Endometrial microvascular endothelial cells (primary cell): ENCODE data around the gene LARP1B. TPM values are rescaled to one million over a fixed set of nuclear protein-coding genes. Genes with fewer than 3 reads are reported as not detected.
"Not testable (repeated sequence)": the region's sequence is repeated elsewhere in the genome, so short reads cannot be mapped to it uniquely, and the experiment has no call there.

Source experiments
- in situ Hi-C: cut with HindIII; loops from 2 replicates; pipeline ENCODE4 v1.10.0; 2017; ENCODE audit warnings: low sequenced_read_pairs, low pct_unique_long_range_greater_than_20kb; ENCODE audit errors: inconsistent ontology term
- total RNA-seq: library from RNA; depleted of rRNA; stranded (reverse); fragments of >200 nt; gene quantifications from one replicate; pipeline ENCODE4 v1.2.3, GENCODE V29; 2015; ENCODE audit errors: inconsistent ontology term

Gene LARP1B
- total RNA-seq, 1 donor from 2014 or later, result 14.5 TPM

DNA sequence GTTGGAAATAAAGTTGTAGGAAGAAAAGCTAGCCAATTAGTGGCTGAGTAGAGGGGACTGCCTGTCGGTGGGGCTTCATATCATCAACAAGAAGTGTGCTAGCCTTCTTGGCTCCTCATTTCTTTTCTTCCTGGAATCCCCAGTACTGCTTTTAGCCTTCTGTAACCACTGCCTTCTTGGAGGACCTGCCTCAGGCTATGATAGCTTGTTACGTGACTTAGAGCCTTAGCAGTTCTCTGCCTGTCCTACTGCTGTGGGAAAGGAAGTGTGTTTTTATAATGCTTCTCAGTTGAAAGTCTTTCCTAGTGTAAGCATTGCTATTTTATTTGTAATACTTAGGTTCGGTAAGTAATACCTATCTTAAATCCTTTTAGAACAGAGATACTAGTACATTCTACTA is 61.9 kb downstream of the LARP1B start:
- in situ Hi-C loops, result no loop called here

DNA sequence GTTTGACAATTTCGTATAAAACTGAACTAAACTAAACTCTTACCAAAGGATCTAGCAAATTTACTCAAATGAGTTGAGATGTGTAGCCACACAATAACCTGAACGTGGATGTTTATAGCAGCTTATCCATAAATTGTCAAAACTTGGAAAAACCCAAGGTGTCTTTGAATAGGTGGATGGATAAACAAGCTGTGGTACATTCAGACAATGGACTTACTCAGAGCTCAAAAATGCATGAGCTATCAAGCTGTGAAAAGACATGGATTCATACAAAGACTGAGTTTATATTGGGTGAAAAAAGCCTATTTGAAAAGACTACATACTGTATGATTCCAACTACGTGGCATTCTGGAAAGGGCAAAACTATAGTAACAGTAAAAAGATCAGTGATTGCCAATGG is 69.5 kb downstream of the LARP1B start:
- in situ Hi-C loops, result no loop called here

DNA sequence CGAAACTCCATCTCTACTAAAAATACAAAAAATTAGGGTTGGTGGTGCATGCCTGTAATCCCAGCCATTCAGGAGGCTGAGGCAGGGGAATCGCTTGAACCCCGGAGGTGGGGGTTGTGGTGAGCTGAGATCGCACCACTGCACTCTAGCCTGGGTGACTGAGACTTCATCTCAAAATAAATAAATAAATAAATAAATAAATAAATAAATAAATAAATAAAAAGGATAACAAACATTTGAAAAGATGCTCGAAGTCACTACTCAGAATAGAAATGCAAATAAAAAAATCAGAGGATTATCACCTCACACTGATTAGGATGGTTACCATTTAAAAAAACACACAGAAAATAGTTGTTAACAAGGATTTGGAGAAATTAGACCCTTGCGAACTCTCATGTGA is 73.8 kb downstream of the LARP1B start:
- in situ Hi-C loops, result no loop called here

DNA sequence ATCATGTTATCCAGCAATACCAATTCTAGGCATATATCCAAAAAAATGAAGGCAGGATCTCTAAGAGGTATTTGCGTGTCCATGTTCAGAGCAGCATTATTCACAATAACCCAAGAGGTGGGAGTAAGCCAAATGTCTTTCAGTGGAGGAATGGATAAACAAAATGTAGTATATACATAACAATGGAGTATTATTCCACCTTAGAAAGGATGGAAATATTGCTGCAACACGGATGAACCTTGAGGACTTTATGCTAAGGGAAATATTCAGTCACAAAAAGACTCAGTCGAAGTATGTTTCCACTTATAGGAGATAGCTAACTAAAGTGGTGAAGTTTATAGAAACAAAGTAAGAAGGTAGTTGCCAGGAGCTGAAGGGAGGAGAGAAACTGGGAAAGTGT is 74.3 kb downstream of the LARP1B start:
- in situ Hi-C loops, result no loop called here

DNA sequence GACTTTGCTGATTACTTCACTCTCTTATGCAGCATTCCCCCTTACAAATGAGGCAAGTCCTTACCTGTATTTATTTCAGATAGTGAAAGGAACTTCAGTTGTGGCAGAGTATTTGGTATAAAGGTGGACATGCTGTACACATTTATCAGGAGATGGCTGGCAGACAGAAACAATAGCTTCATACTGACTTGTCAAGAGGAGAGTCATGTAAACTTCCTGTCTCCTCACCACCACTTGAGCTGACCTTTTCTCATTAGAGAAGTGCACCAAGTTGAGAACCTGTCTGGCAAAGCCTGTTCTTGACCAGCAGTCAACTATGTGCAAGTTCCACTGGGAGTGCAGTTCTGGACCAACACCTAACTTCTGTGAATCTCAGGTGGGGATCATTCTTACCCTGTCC is 80.8 kb downstream of the LARP1B start:
- in situ Hi-C loops, result no loop called here

DNA sequence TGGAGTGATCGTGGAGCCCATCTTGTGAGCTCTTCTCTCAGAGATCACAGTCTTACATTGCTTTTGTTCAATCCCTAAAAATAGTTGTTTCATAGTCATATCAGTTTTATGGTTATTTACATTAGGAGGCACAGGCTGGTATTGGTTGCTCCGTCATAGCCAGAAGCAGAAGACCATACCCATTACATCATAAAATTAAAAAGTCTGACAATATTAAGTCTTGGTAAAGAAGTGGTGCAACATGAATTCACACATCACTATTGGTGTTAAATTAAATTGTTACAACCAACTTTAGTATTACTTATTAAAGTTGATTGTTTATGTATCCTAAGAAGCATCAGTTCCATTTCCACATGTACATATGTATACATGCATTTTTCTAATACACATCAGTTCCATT is 84.6 kb downstream of the LARP1B start:
- in situ Hi-C loops, result no loop called here

DNA sequence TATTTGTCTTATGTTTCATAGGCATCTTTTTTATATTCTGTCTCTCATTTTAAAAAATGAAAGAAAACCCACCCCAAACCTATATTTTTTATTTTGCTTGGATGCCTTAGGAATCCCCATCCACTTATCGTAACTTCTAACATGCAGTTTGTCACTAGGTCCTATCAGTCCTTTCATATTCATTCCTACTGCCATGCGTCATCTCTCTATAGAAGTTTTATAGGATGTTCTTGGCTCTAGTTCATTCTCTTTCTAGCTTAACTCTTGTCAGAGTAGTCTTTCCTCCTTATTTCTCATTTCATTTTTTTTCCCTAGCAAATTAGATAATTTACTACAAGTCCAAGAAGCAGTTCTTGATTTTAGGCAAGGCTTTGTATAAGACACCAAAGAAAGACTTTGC is 92.7 kb downstream of the LARP1B start:
- in situ Hi-C loops, result no loop called here

DNA sequence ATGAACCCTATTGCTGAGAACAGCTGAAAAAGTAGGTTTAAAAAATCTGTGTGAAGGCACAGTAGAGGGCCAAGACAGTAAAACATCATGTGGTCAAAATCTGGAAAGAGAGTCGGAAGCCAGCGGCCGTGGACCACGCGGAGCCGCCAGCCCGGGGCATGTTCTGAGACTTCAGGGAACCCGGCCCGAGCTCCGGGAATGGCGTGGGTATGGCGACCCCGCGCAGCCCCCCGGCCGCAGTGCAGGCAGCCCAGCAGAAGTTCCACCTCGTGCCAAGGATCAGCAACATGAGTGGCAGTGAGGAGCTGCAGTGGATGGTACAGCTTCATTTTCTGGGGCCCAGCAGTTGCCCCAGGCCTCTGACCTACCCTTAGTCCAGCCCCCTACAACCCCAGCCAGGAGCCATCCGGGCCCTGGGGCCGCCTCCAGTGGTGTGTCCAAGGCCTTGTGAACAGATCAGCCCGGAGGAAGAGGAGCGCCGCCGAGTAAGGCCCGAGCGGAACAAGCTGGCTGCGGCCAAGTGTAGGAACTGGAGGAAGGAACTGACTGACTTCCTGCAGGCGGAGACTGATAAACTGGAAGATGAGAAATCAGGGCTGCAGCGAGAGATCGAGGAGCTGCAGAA is 94.2 kb downstream of the LARP1B start:
- in situ Hi-C loops, result no loop called here

DNA sequence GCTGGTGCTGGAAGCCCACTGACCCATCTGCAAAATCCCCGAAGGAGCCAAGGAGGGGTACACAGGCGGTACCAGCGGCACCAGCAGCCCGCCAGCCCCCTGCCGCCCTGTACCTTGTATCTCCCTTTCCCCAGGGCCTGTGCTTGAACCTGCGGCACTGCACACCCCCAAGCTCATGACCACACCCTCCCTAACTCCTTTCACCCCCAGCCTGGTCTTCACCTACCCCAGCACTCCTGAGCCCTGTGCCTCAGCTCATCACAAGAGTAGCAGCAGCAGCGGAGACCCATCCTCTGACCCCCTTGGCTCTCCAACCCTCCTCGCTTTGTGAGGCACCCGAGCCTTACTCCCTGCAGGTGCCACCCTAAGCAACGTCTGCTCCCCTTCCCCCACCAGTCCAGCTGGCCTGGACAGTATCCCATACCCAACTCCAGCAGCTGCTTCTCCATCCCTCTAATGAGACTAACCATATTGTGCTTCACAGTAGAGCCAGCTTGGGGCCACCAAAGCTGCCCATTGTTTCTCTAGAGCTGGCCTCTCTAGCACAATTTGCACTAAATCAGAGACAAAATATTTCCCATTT is 94.9 kb downstream of the LARP1B start:
- in situ Hi-C loops, result no loop called here

DNA sequence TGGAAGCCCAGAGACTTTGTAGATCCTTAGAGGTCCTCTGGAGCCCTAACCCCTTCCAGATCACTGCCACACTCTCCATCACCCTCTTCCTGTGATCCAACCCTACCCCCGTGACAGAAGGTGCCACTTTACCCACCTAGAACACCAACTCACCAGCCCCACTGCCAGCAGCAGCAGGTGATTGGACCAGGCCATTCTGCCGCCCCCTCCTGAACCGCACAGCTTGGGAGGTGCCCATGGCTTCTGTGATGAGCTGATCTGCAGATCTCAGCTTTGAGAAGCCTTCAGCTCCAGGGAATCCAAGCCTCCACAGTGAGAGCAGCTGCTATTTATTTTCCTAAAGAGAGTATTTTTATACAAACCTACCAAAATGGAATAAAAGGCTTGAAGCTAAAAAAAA is 95.4 kb downstream of the LARP1B start:
- in situ Hi-C loops, result not testable (repeated sequence)

DNA sequence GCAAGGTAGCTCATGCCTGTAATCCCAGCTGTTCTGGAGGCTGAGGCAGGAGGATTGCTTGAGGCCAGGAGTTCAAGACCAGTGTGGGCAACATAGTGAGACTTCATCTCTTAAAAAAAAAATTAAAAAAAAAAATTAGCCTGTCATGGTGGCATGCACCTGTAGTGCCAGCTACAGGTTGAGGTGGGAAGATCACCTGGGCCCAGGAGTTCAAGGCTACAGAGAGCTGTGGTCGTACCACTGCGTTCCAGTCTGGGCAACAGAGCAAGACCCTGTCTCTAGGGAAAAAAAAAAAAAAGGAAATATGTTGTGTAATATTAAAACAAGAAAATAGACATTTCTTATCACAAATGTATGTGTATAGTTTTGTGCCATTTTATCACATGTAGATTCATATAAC is 97.8 kb downstream of the LARP1B start:
- in situ Hi-C loops, result no loop called here

DNA sequence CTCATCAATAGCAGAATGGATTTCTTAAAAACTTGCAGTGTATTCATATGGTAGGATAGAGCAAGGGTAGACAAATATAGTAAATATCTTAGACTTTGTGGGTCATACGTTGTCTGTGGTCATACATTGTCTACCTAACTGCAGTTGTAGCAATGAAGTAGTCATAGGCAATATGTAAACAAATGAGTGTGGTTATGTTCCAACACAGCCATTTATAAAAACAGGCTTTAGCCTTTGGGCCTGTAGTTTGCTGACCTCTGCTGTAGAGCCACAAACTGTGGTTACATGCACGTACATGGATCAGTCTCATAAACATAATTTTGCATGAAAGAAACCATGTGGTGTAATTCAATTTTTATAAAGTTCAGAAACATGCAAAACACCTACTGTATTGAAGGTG is 98.9 kb downstream of the LARP1B start:
- in situ Hi-C loops, result no loop called here

DNA sequence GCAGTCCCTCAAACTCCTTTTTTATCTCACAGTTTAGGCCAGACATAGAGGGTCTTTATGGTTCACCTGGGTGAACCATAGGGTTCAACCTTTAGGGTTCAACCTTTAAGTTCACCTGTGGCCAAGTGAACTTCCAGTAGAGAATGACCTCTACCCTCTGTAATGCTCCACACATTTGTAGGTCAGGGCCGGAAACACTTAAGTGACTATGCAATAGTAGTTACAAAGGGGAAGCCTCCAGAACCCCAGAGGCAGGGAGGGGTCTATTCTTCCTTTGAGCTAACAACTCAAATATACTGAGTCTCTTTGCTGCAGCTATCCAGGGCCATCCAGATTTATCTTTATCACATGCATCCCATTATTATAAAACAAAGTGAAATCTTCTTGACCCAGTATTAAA is 100.0 kb downstream of the LARP1B start:
- in situ Hi-C loops, result no loop called here

DNA sequence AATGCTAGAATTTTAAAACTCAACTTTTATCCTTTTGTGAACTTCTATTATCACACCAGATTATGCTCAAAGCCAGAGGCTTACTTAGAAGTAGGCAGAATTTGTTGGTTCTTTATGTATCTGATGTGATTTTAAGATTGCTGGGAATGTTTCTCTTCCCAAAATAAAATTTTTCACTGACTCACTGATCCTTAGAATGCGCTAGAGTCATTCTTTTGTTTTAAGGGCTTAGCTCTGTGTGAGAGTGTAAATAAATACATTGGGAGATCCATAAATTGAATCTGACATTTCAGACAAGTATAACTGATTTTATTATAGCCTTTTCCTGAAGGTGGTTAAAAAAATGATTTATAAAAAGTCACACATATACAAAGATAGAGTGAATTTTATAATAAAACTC is 101.3 kb downstream of the LARP1B start:
- in situ Hi-C loops, result no loop called here

DNA sequence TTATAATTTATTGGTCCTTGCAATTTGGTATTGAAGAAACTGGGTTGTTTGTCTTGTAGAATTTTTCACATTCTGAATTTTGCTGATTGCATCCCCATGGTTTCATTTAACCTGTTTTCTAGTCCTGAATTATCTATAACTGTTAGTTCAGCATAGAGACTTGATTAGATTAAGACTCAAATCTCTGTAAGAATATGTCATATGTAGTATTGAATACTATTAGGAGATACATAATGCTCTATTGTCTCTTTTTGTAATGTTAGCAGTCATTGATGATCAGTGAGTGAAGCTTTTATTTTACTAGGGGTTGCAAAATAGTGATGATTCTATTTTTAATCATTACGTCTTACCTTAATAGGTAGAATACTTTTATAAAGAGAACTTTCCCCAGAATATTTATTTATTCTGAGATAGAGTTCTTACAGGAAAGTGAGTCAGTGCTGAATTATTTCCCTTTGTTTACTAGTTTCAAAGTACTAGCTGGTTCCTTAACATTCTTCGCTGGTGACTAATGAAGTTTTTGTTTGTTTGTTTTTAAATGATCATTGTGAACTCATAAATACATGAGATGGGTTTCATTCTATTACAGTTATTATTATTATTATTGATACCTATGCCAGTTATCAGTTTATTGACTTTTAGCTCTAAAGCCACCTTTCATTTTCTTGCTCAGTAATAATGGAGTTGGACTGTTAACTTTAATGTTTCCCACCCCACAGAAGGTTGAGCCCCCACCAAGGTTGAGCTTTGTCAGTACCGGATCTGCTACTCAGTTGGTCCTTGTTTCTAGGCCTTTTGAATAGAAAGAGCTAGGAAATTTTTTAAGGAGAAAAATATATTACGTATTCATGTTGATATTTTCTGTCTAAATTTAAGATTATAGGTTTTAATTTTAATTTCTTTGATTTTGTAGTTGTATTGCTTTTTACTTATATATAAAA is 102.3 kb downstream of the LARP1B start:
- in situ Hi-C loops, result no loop called here

DNA sequence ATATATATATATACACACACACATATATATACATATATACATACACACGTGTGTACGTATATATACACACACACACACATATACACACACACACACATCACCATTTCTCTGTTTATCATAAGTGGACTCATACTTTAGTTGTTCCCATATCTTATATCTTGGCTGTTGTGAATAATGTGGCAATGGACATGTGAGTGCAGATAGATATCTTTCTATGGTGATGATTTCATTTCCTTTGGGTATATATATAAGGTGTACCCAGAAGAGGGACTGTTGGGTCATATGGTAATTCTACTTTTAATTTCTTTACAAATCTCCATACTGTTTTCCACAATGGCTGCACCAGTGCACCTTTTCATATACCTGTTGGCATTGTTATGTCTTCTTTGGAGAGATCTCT is 105.9 kb downstream of the LARP1B start:
- in situ Hi-C loops, result no loop called here

DNA sequence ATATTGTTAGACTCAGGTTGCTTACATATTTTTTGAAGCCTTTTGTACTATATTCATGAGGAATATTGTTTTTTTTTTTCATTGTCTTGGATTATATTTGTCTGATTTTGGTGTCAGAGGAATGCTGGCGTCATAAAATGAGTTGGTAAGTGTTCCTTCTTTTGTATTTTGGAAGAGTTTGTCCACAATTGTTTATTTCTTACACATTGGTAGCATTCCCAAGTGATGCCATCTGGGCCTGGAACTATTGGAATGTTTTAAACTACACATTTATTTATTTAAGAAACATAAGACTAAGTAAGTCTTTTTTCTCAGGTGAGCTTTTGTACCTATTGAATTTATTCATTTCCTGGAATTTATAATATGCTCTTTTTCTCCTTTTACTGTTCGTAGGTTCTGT is 107.6 kb downstream of the LARP1B start:
- in situ Hi-C loops, result no loop called here

DNA sequence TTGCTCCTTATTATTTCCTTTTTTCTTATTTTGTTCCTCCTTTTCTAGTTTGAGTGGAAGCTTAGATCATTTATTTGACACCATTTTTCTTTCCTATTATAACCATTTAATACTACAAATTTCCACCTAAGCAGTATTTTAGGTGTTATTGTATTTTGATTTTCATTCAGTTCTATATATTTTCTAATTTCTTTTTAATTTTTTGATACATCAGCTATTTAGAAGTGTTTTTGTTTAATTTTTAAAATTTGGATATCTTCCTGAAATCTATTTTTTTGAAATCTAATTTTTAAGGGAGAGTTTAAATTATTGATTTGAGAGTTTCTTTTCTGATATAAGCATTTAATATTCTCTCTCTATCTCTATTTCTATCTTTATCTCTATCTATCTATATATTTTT is 108.1 kb downstream of the LARP1B start:
- in situ Hi-C loops, result no loop called here

DNA sequence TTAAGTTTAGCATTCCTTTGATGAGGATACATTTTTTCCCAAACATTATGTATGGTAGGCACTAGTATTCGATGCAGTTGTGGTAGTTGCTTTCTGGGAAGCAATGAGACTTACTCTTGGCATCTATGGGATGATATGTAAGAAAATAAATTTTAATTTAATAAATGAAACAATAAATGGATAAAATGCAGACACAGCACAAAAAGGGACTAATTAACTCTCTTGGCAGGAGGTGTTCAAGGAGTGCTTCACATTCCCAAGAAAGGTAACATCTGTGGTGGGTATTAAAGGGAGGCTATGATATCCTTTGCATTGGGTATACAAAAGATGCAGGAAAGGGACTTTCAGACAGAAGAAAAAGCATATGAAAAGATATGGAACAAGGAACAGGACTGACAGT is 115.5 kb downstream of the LARP1B start:
- in situ Hi-C loops, result no loop called here

DNA sequence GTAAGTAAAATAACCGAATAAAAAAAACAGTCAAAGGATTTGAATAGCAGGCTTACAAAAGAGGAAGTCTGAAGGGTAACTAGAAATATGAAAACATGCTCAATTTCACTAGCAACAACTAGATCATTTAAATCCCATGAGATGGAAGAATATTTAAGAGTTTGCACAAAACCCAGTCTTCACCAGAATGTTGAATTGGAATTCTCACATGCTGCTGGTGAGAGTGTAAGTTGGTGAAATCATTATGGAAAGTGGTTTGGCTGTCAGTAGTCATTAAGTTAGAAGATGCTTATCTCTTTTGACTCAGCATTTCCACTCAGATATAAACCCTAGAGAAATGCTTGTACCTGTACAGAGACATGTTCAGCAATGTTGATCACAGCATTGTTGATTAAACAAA is 116.4 kb downstream of the LARP1B start:
- in situ Hi-C loops, result no loop called here
